GM13977 (cell line): ENCODE results near the gene GCM1.

Experiments
- DNase-seq: peaks from one replicate; pipeline ENCODE4 v3.0.0; 2012; ENCODE audit warnings: low spot score
- in situ Hi-C: fragments of 300-500 bp; cut with MboI; formaldehyde crosslinking; loops from one replicate; pipeline ENCODE4 v1.12.0; 2022; ENCODE audit warnings: low sequenced_read_pairs, low pct_unique_long_range_greater_than_20kb, mixed read lengths, inconsistent platforms; ENCODE audit not compliant: unreplicated experiment
- TF ChIP-seq, protein P1 (sequence below): IDR thresholded peaks from 2 replicates; pipeline ENCODE4 v1.5.1; 2012; ENCODE audit warnings: mild to moderate bottlenecking, control low read depth; ENCODE audit not compliant: insufficient read depth; ENCODE audit errors: extremely low read depth, missing control alignments

GCM1 gene

GRCh38 chr6:53154071-53154470 lies 5.4 kb upstream of the GCM1 start:
- TF ChIP-seq, protein P1, sequence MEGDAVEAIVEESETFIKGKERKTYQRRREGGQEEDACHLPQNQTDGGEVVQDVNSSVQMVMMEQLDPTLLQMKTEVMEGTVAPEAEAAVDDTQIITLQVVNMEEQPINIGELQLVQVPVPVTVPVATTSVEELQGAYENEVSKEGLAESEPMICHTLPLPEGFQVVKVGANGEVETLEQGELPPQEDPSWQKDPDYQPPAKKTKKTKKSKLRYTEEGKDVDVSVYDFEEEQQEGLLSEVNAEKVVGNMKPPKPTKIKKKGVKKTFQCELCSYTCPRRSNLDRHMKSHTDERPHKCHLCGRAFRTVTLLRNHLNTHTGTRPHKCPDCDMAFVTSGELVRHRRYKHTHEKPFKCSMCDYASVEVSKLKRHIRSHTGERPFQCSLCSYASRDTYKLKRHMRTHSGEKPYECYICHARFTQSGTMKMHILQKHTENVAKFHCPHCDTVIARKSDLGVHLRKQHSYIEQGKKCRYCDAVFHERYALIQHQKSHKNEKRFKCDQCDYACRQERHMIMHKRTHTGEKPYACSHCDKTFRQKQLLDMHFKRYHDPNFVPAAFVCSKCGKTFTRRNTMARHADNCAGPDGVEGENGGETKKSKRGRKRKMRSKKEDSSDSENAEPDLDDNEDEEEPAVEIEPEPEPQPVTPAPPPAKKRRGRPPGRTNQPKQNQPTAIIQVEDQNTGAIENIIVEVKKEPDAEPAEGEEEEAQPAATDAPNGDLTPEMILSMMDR: no peak
- in situ Hi-C loops: loop anchor here (25.0 kb wide), 1 partner anchor 558 kb away; no protein-coding TSS in a partner anchor
- DNase-seq: no peak

GRCh38 chr6:53152576-53152975 lies 3.9 kb upstream of the GCM1 start:
- TF ChIP-seq, protein P1: no peak
- no peak for DNase-seq
- in situ Hi-C loops: loop anchor here (25.0 kb wide), 1 partner anchor 560 kb away; no protein-coding TSS in a partner anchor

DNA sequence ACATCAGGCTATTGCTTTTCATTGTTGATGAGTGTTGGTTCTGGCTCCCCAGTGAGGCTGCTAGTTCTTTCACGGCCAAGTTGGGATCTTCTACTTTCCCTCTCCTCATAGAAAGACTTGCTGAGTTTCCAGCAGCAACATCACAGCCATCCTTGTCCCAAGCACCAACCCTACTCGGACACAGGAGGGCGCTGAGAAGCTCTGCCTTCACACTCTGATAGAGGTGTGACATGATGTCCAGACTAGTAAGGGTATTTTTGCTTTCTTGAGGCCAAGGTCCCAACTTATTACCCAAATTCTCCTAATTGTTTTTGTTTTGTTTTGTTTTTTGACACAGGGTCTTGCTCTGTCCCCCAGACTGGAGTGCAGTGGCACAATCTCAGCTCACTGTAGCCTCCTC lies 3.0 kb upstream of the GCM1 start:
- DNase-seq: peak; percentile 29
- TF ChIP-seq, protein P1: peak; percentile 46
- in situ Hi-C loops: loop anchor here (25.0 kb wide), 1 partner anchor 561 kb away; no protein-coding TSS in a partner anchor

DNA sequence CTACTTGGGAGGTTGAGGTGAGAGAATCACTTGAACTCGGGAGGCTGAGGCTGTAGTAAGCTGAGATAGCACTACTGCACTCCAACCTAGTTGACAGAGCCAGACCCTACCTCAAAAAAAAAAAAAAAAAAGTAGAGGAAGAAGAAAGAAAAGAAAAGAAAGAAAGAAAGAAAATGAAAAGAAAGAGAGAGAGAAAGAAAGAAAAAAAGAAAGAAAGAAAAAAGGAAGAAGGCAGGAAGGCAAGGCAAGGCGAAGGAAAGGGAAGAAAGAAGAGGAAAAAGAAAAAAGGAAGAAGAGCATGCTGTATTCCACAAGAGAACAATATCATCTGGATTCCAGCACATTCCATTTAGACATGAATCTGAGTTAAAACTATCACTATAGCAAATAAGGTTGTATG lies 3.8 kb downstream of the GCM1 start:
- TF ChIP-seq, protein P1: no peak
- in situ Hi-C loops: no loop called here
- DNase-seq: no peak

- TF ChIP-seq, protein P1: no peak
- DNase-seq: no peak
- in situ Hi-C loops: no loop called here
These were observed 4.9 kb downstream of the GCM1 start for GRCh38 chr6:53143710-53144109.

GRCh38 chr6:53142810-53143209 lies 5.8 kb downstream of the GCM1 start:
- in situ Hi-C loops: no loop called here
- no peak for DNase-seq
- TF ChIP-seq, protein P1: no peak
